Measurements from ENCODE around the gene PGAM5. TPM values are rescaled to one million over a fixed set of nuclear protein-coding genes. Genes with fewer than 3 reads are reported as not detected.
"Not testable (repeated sequence)": the region's sequence is repeated elsewhere in the genome, so short reads cannot be mapped to it uniquely, and the experiment has no call there.

The PGAM5 gene
- total RNA-seq, 5 donors from 2014 or later (not counting 1 experiment from before 2014, with no cell fraction given): 21.3 to 32.4 (median 31.5) TPM

DNA sequence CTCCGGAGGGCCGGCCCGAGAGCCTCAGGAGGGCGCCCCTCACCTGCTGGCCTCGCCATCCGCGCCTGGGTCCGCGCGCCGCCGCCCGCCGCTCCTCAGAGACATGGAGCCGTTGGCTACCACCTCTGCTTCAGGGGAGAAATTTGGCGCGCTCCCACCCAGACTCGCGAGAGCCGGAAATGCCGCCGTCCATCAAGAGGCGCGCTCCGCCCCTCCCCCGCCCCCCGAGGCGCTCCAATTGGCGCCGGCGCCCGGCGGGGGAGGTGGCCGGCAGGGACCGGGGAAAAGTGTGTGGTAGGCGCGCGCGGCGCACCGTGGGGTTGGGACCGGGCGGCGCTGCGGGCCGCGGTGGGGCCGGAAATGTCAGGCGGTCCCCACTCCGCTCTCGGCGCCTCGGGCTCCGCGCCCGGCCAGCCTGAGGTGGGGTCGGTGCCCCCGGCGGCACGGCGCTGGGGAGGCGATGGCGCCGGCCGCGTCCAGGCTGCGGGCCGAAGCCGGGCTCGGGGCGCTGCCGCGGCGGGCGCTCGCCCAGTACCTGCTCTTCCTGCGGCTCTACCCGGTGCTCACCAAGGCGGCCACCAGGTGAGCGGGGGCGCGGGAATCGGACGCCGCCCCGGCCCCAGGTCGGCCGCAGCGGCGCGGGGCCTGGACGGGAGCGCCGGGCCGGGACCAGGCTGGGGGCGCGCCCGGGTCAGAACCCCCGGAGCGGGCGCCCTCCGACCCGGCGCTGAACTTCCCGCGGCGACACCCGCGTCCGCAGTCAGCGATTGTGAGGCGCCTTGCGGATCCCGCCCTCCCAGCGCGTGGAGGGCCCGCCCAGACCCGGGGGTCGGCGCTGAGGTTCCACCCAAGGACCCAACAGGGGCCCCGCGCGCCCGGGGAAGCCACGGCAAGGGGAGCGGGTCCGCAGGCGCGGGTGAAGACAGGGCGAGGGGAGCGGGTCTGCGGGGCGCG is 23.2 kb upstream of the PGAM5 start, which contains the start of the genes POLE and PXMP2:
TSS of gene POLE (minus strand) at position 132 of the 954 bp plus-strand sequence. CDS start at position 105, 27 bp downstream.
TSS of gene PXMP2 (plus strand) at position 377 of the 954 bp plus-strand sequence. CDS start at position 461, 84 bp downstream.
- ChIA-PET CTCF (interaction anchor here in 1 of 2 donors (0.6 kb wide), 1 partner anchor 501 kb away, joined by 4 read pairs; no protein-coding TSS in a partner anchor), POLR2A (no interaction called here)
- Histone ChIP-seq H3K9me3 (no peaks in the 10 kb centered on the region), H3K27ac (ENCODE audit: low read length) (no peak within 1 kb of the TSS), H3K36me3 (ENCODE audit: control insufficient read depth in 2 of 2, extremely low read depth in 1 of 2, insufficient read depth in 1 of 2, low read length in 1 of 2) (no peaks in the 10 kb centered on the region), H3K4me1 (ENCODE audit: control insufficient read depth in 1 of 2, extremely low read depth in 1 of 2, insufficient read depth in 2 of 2, low read length in 2 of 2) (peaks cover 0 to 20% of the 10 kb centered on the region in 2 experiments), H3K4me3 (ENCODE audit: control insufficient read depth in 1 of 2, extremely low read depth in 1 of 2, low read length in 1 of 2) (peak within 1 kb of the TSS; percentile 39 to 51), H3K27me3 (replicated peaks in 1 of 2; ENCODE audit: control insufficient read depth in 2 of 2, extremely low read depth in 1 of 2, insufficient read depth in 2 of 2, low read length in 1 of 2) (peaks cover 0 to 2% of the 10 kb centered on the region in 2 experiments)
- Mint-ChIP-seq H3K9me3 (no peaks in the 10 kb centered on the region), H3K27me3 (no peaks in the 10 kb centered on the region), H3K27ac (no peak within 1 kb of the TSS), H3K36me3 (no peaks in the 10 kb centered on the region), H3K4me1 (peaks cover 0 to 32% (median 22%) of the 10 kb centered on the region in 3 donors), H3K4me3 (peak within 1 kb of the TSS; percentile 73 to 83 (median 78))
- ATAC-seq (replicated peaks in 1 of 4): peak; percentile 94 to 97 (median 95)
- WGBS (ENCODE audit: insufficient coverage): under 1% methylated on average over 124 of the region's 134 CpGs
- peak; percentile 86 to 96 (median 92) for DNase-seq

GRCh38 chr12:132689227-132689626 is 21.4 kb upstream of the PGAM5 start:
- Histone ChIP-seq H3K36me3 (ENCODE audit: control insufficient read depth in 2 of 2, extremely low read depth in 1 of 2, insufficient read depth in 1 of 2, low read length in 1 of 2) (no peaks in the 10 kb centered on the region), H3K9me3 (no peaks in the 10 kb centered on the region), H3K27me3 (replicated peaks in 1 of 2; ENCODE audit: control insufficient read depth in 2 of 2, extremely low read depth in 1 of 2, insufficient read depth in 2 of 2, low read length in 1 of 2) (peaks cover 0 to 2% of the 10 kb centered on the region in 2 experiments), H3K4me1 (ENCODE audit: control insufficient read depth in 1 of 2, extremely low read depth in 1 of 2, insufficient read depth in 2 of 2, low read length in 2 of 2) (peaks cover 0 to 20% of the 10 kb centered on the region in 2 experiments), H3K27ac (ENCODE audit: low read length) (no peak overlapping the region), H3K4me3 (ENCODE audit: control insufficient read depth in 1 of 2, extremely low read depth in 1 of 2, low read length in 1 of 2) (no peak overlapping the region)
- no peak for ATAC-seq (replicated peaks in 1 of 4)
- peaks cover 0 to 24% (median 17%) of the 10 kb centered on the region in 3 donors for H3K4me1 Mint-ChIP-seq
- no peaks in the 10 kb centered on the region for H3K27me3 Mint-ChIP-seq
- no peaks in the 10 kb centered on the region for H3K36me3 Mint-ChIP-seq
- DNase-seq: no peak
- no peak overlapping the region for H3K27ac Mint-ChIP-seq
- H3K9me3 Mint-ChIP-seq: no peaks in the 10 kb centered on the region
- WGBS (ENCODE audit: insufficient coverage): over 99% methylated on average over 18 of the region's 18 CpGs
- H3K4me3 Mint-ChIP-seq: peak overlapping the region; percentile 48 to 75 (median 56)
- ChIA-PET CTCF (no interaction called here), POLR2A (no interaction called here)

- no peak overlapping the region for H3K27ac ChIP-seq (ENCODE audit: low read length)
Measured at GRCh38 chr12:132690112-132690511, 20.5 kb upstream of the PGAM5 start.

GRCh38 chr12:132692030-132692429 is 18.6 kb upstream of the PGAM5 start:
- DNase-seq; POLR2A ChIA-PET; H3K4me3 Mint-ChIP-seq; H3K36me3 ChIP-seq (ENCODE audit: control insufficient read depth in 2 of 2, extremely low read depth in 1 of 2, insufficient read depth in 1 of 2, low read length in 1 of 2); H3K27me3 ChIP-seq (replicated peaks in 1 of 2; ENCODE audit: control insufficient read depth in 2 of 2, extremely low read depth in 1 of 2, insufficient read depth in 2 of 2, low read length in 1 of 2); H3K27ac ChIP-seq (ENCODE audit: low read length); ATAC-seq (replicated peaks in 1 of 4); H3K36me3 Mint-ChIP-seq; H3K27me3 Mint-ChIP-seq; H3K9me3 Mint-ChIP-seq; H3K9me3 ChIP-seq; H3K4me1 ChIP-seq (ENCODE audit: control insufficient read depth in 1 of 2, extremely low read depth in 1 of 2, insufficient read depth in 2 of 2, low read length in 2 of 2); H3K4me3 ChIP-seq (ENCODE audit: control insufficient read depth in 1 of 2, extremely low read depth in 1 of 2, low read length in 1 of 2); H3K27ac Mint-ChIP-seq: not testable (repeated sequence)
- 96% methylated on average over 3 of the region's 3 CpGs for WGBS (ENCODE audit: insufficient coverage)
- peaks cover 0 to 13% (median 4%) of the 10 kb centered on the region in 3 donors for H3K4me1 Mint-ChIP-seq
- CTCF ChIA-PET: interaction anchor here in 1 of 2 donors (0.7 kb wide), 1 partner anchor 15 kb away, joined by 3 read pairs; no protein-coding TSS in a partner anchor

More at GRCh38 chr12:132690112-132690511, 20.5 kb upstream of the PGAM5 start:
- no peak for ATAC-seq (replicated peaks in 1 of 4)
- no peaks in the 10 kb centered on the region for H3K36me3 Mint-ChIP-seq
- no peak for DNase-seq
- no peak overlapping the region for H3K4me3 ChIP-seq (ENCODE audit: control insufficient read depth in 1 of 2, extremely low read depth in 1 of 2, low read length in 1 of 2)
- no peaks in the 10 kb centered on the region for H3K9me3 ChIP-seq
- H3K27me3 ChIP-seq (replicated peaks in 1 of 2; ENCODE audit: control insufficient read depth in 2 of 2, extremely low read depth in 1 of 2, insufficient read depth in 2 of 2, low read length in 1 of 2): peaks cover 0 to 2% of the 10 kb centered on the region in 2 experiments
- H3K36me3 ChIP-seq (ENCODE audit: control insufficient read depth in 2 of 2, extremely low read depth in 1 of 2, insufficient read depth in 1 of 2, low read length in 1 of 2): no peaks in the 10 kb centered on the region
- H3K9me3 Mint-ChIP-seq: no peaks in the 10 kb centered on the region
- H3K4me3 Mint-ChIP-seq: peak overlapping the region in 2 of 3 donors; percentile 48 to 75
- H3K27ac Mint-ChIP-seq: no peak overlapping the region
- ChIA-PET POLR2A (no interaction called here), CTCF (no interaction called here)
- peaks cover 0 to 20% of the 10 kb centered on the region in 2 experiments for H3K4me1 ChIP-seq (ENCODE audit: control insufficient read depth in 1 of 2, extremely low read depth in 1 of 2, insufficient read depth in 2 of 2, low read length in 2 of 2)
- no peaks in the 10 kb centered on the region for H3K27me3 Mint-ChIP-seq
- peaks cover 0 to 23% (median 15%) of the 10 kb centered on the region in 3 donors for H3K4me1 Mint-ChIP-seq
- 96% methylated on average over 5 of the region's 9 CpGs for WGBS (ENCODE audit: insufficient coverage)

DNA sequence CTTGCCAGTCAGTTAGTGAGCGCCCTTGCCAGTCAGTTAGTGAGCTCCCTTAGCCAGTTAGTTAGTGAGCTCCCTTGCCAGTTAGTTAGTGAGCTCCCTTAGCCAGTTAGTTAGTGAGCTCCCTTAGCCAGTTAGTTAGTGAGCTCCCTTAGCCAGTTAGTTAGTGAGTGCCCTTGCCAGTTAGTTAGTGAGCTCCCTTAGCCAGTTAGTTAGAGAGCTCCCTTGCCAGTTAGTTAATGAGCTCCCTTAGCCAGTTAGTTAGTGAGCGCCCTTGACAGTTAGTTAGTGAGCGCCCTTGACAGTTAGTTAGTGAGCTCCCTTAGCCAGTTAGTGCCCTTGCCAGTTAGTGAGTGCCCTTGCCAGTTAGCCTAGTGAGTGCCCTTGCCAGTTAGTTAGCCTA is 15.8 kb upstream of the PGAM5 start:
- H3K36me3 Mint-ChIP-seq: peaks cover 18% of the 10 kb centered on the region
- DNase-seq; H3K9me3 ChIP-seq; H3K4me1 Mint-ChIP-seq; H3K4me3 ChIP-seq (ENCODE audit: control insufficient read depth in 1 of 2, extremely low read depth in 1 of 2, low read length in 1 of 2); H3K27ac Mint-ChIP-seq; H3K9me3 Mint-ChIP-seq; H3K4me1 ChIP-seq (ENCODE audit: control insufficient read depth in 1 of 2, extremely low read depth in 1 of 2, insufficient read depth in 2 of 2, low read length in 2 of 2); H3K27me3 ChIP-seq (replicated peaks in 1 of 2; ENCODE audit: control insufficient read depth in 2 of 2, extremely low read depth in 1 of 2, insufficient read depth in 2 of 2, low read length in 1 of 2); H3K4me3 Mint-ChIP-seq; ATAC-seq (replicated peaks in 1 of 4); H3K27ac ChIP-seq (ENCODE audit: low read length); H3K27me3 Mint-ChIP-seq: not testable (repeated sequence)
- ChIA-PET POLR2A (interaction anchor here in 1 of 2 donors (0.6 kb wide), 2 partner anchors 9 to 34 kb away, joined by 3 to 6 read pairs; no protein-coding TSS in a partner anchor), CTCF (interaction anchor here in 1 of 2 donors (0.7 kb wide), 1 partner anchor 13 kb away, joined by 3 read pairs; no protein-coding TSS in a partner anchor)
- 96% methylated on average over 3 of the region's 3 CpGs for WGBS (ENCODE audit: insufficient coverage)
- H3K36me3 ChIP-seq (ENCODE audit: control insufficient read depth in 2 of 2, extremely low read depth in 1 of 2, insufficient read depth in 1 of 2, low read length in 1 of 2): peaks cover 4 to 10% of the 10 kb centered on the region in 2 donors

GRCh38 chr12:132695431-132695830 is 15.2 kb upstream of the PGAM5 start:
- no peak overlapping the region for H3K4me3 Mint-ChIP-seq
- Histone ChIP-seq H3K4me1 (ENCODE audit: control insufficient read depth in 1 of 2, extremely low read depth in 1 of 2, insufficient read depth in 2 of 2, low read length in 2 of 2) (no peaks in the 10 kb centered on the region), H3K4me3 (ENCODE audit: control insufficient read depth in 1 of 2, extremely low read depth in 1 of 2, low read length in 1 of 2) (no peak overlapping the region), H3K27me3 (replicated peaks in 1 of 2; ENCODE audit: control insufficient read depth in 2 of 2, extremely low read depth in 1 of 2, insufficient read depth in 2 of 2, low read length in 1 of 2) (no peaks in the 10 kb centered on the region), H3K9me3 (no peaks in the 10 kb centered on the region), H3K27ac (ENCODE audit: low read length) (no peak overlapping the region), H3K36me3 (ENCODE audit: control insufficient read depth in 2 of 2, extremely low read depth in 1 of 2, insufficient read depth in 1 of 2, low read length in 1 of 2) (peaks cover 4 to 10% of the 10 kb centered on the region in 2 donors)
- no peaks in the 10 kb centered on the region for H3K9me3 Mint-ChIP-seq
- 97% methylated on average over 11 of the region's 12 CpGs for WGBS (ENCODE audit: insufficient coverage)
- ATAC-seq (replicated peaks in 1 of 4): no peak
- POLR2A ChIA-PET: interaction anchor here in 1 of 2 donors (0.6 kb wide), 2 partner anchors 8 to 34 kb away, joined by 3 to 6 read pairs; no protein-coding TSS in a partner anchor
- H3K27me3 Mint-ChIP-seq: no peaks in the 10 kb centered on the region
- no peak for DNase-seq
- H3K36me3 Mint-ChIP-seq: peaks cover 22% of the 10 kb centered on the region
- CTCF ChIA-PET: interaction anchor here in 1 of 2 donors (0.7 kb wide), 1 partner anchor 12 kb away, joined by 3 read pairs; no protein-coding TSS in a partner anchor
- H3K4me1 Mint-ChIP-seq: no peaks in the 10 kb centered on the region
- H3K27ac Mint-ChIP-seq: no peak overlapping the region
